H1 (cell line): ENCODE data around the gene CDK10. TPM values are rescaled to one million over a fixed set of nuclear protein-coding genes. Genes with fewer than 3 reads are reported as not detected.

ENCODE experiments used
- CTCF ChIA-PET: fragments of 300-600 bp; sonication (Branson Sonifier 250); formaldehyde crosslinking; loops from one replicate; lab custom pipeline; 2021; ENCODE audit not compliant: partially characterized antibody; lab: Charles Lee
- POLR2A ChIA-PET: fragments of 300-600 bp; sonication (Branson Sonifier 250); formaldehyde crosslinking; loops from one replicate; lab custom pipeline; 2021; ENCODE audit warnings: inconsistent platforms; ENCODE audit not compliant: partially characterized antibody; lab: Charles Lee
- DNase-seq, 2 experiments: peaks; one replicate each; pipeline versions ENCODE4 v3.0.0 to v3.0.0-alpha.2; 2010 to 2022; ENCODE audit warnings: low spot score in 2 of 2, low read depth in 1 of 2, mixed read lengths in 1 of 2
- FAIRE-seq: peaks from 2 replicates; lab custom pipeline; 2011; peaks lifted over from hg19 to GRCh38; lab: Jason Lieb, UNC
- H2AFZ ChIP-seq: 2 replicates; pipeline ENCODE4 v1.8.1; 2012; ENCODE audit warnings: low read length, inconsistent platforms
- H2AK5ac ChIP-seq: 2 replicates; pipeline ENCODE4 v1.6.1; 2013; ENCODE audit warnings: low read depth, low read length
- H2BK120ac ChIP-seq: replicated peaks from 2 replicates; pipeline ENCODE3; 2013; ENCODE audit warnings: low read depth, low read length, inconsistent platforms
- H2BK12ac ChIP-seq: 2 replicates; pipeline ENCODE4 v1.6.1; 2013; ENCODE audit warnings: low read depth, low read length
- H2BK15ac ChIP-seq: 2 replicates; pipeline ENCODE4 v1.6.1; 2013; ENCODE audit warnings: low read length
- H2BK20ac ChIP-seq: 2 replicates; pipeline ENCODE4 v1.6.1; 2013; ENCODE audit warnings: low read length
- H2BK5ac ChIP-seq: 2 replicates; pipeline ENCODE4 v1.6.1; 2013; ENCODE audit warnings: low read depth, low read length
- H3K14ac ChIP-seq: 2 replicates; pipeline ENCODE4 v1.6.1; 2013; ENCODE audit warnings: inconsistent platforms; ENCODE audit not compliant: insufficient read length
- H3K18ac ChIP-seq: 2 replicates; pipeline ENCODE4 v1.6.1; 2013; ENCODE audit warnings: low read length; ENCODE audit errors: extremely low read depth
- H3K23ac ChIP-seq: 2 replicates; pipeline ENCODE4 v1.6.1; 2013; ENCODE audit warnings: inconsistent platforms; ENCODE audit not compliant: insufficient read length
- H3K23me2 ChIP-seq: 2 replicates; pipeline ENCODE4 v1.6.1; 2013; ENCODE audit warnings: low read depth, low read length
- H3K27ac ChIP-seq: 2 replicates; pipeline ENCODE4 v1.6.1; 2011; ENCODE audit warnings: low read depth, low read length, inconsistent platforms
- H3K27me3 ChIP-seq, 4 experiments: replicated peaks in 1 of 4; 1 replicate in 1 of 4; 2 replicates in 3 of 4; pipeline versions ENCODE4 v1.6.1 to v1.8.1; 2011 to 2013; ENCODE audit warnings: low read length in 3 of 4, mild to moderate bottlenecking in 3 of 4, inconsistent platforms in 2 of 4, mixed read lengths in 2 of 4, moderate library complexity in 1 of 4; ENCODE audit not compliant: control insufficient read depth in 3 of 4, insufficient read depth in 3 of 4; ENCODE audit errors: extremely low read depth in 1 of 4
- H3K36me3 ChIP-seq, 4 experiments: 2 replicates each; pipeline versions ENCODE4 v1.6.1 to v1.8.1; 2011 to 2013; ENCODE audit warnings: mild to moderate bottlenecking in 4 of 4, low read length in 3 of 4, moderate library complexity in 2 of 4, control low read depth in 1 of 4, inconsistent platforms in 1 of 4; ENCODE audit not compliant: insufficient read depth in 4 of 4, control insufficient read depth in 2 of 4
- H3K4ac ChIP-seq: replicated peaks from 2 replicates; pipeline ENCODE3; 2013; ENCODE audit warnings: low read length, low read depth, mixed read lengths, inconsistent platforms; ENCODE audit not compliant: insufficient read length
- H3K4me1 ChIP-seq, 4 experiments: replicated peaks in 1 of 4; 1 replicate in 1 of 4; 2 replicates in 3 of 4; pipeline versions ENCODE4 v1.6.1 to v1.8.1; 2011 to 2013; ENCODE audit warnings: low read length in 3 of 4, inconsistent platforms in 2 of 4, mixed read lengths in 1 of 4; ENCODE audit not compliant: insufficient read depth in 4 of 4, control insufficient read depth in 3 of 4
- H3K4me2 ChIP-seq, 2 experiments: 2 replicates each; pipeline versions ENCODE4 v1.6.1 to v1.8.1; 2011 to 2013; ENCODE audit warnings: low read depth in 2 of 2, low read length in 2 of 2, control low read depth in 1 of 2, inconsistent platforms in 1 of 2, mild to moderate bottlenecking in 1 of 2; ENCODE audit not compliant: insufficient read depth in 1 of 2
- H3K4me3 ChIP-seq, 4 experiments: fragments of 200-600, 300-600 bp in 1 of 4; sonication (generic), shearing (Covaris generic), sonication (Bioruptor Twin) in 1 of 4; 2 replicates each; pipeline versions ENCODE4 v1.5.1 to v1.8.1; 2011 to 2016; ENCODE audit warnings: low read length in 4 of 4, low read depth in 3 of 4, control low read depth in 2 of 4, inconsistent platforms in 2 of 4, mild to moderate bottlenecking in 2 of 4, mixed read lengths in 1 of 4, moderate library complexity in 1 of 4; ENCODE audit not compliant: insufficient read depth in 2 of 4; ENCODE audit errors: extremely low read depth in 1 of 4
- H3K56ac ChIP-seq: replicated peaks from 2 replicates; pipeline ENCODE3; 2013; ENCODE audit warnings: low read depth, mild to moderate bottlenecking, mixed read lengths, low read length, inconsistent platforms; ENCODE audit not compliant: insufficient read length
- H3K79me1 ChIP-seq: 2 replicates; pipeline ENCODE4 v1.6.1; 2013; ENCODE audit warnings: low read depth, low read length, control low read depth
- H3K79me2 ChIP-seq, 2 experiments: 2 replicates each; pipeline versions ENCODE4 v1.6.1 to v1.8.1; 2012 to 2013; ENCODE audit warnings: low read length in 2 of 2, mild to moderate bottlenecking in 2 of 2, inconsistent platforms in 1 of 2; ENCODE audit not compliant: insufficient read depth in 2 of 2, control insufficient read depth in 1 of 2
- H3K9ac ChIP-seq, 4 experiments: replicated peaks in 1 of 4; 1 replicate in 1 of 4; 2 replicates in 3 of 4; pipeline versions ENCODE4 v1.6.1 to v1.8.1; 2011 to 2013; ENCODE audit warnings: low read depth in 3 of 4, low read length in 3 of 4, control low read depth in 2 of 4, mild to moderate bottlenecking in 2 of 4, moderate library complexity in 2 of 4, inconsistent platforms in 1 of 4; ENCODE audit errors: extremely low read depth in 1 of 4
- H3K9me3 ChIP-seq, 2 experiments: 2 replicates each; pipeline versions ENCODE4 v1.6.1 to v1.8.1; 2012 to 2013; ENCODE audit warnings: mild to moderate bottlenecking in 2 of 2, moderate library complexity in 2 of 2, control low read depth in 1 of 2, inconsistent platforms in 1 of 2, low read depth in 1 of 2, low read length in 1 of 2, mixed read lengths in 1 of 2; ENCODE audit not compliant: insufficient read depth in 2 of 2
- H4K20me1 ChIP-seq, 2 experiments: replicated peaks in 1 of 2; 2 replicates each; pipeline versions ENCODE3 to v1.8.1; 2011 to 2013; ENCODE audit warnings: inconsistent platforms in 2 of 2, low read length in 2 of 2, mild to moderate bottlenecking in 1 of 2; ENCODE audit not compliant: insufficient read depth in 2 of 2, control insufficient read depth in 1 of 2
- H4K5ac ChIP-seq: 2 replicates; pipeline ENCODE4 v1.6.1; 2013; ENCODE audit warnings: low read length, low read depth, mixed read lengths, inconsistent platforms; ENCODE audit not compliant: insufficient read length
- H4K8ac ChIP-seq: 2 replicates; pipeline ENCODE4 v1.8.0; 2013; ENCODE audit warnings: mild to moderate bottlenecking, moderate library complexity, low read length, inconsistent platforms; ENCODE audit not compliant: insufficient read depth; ENCODE audit errors: extremely low read depth
- H4K91ac ChIP-seq: replicated peaks from 2 replicates; pipeline ENCODE3; 2013; ENCODE audit warnings: low read length, mixed read lengths, inconsistent platforms; ENCODE audit not compliant: insufficient read length
- ASH2L ChIP-seq: fragments of 200-600, 300-600 bp; sonication (generic); IDR thresholded peaks from one replicate; pipeline ENCODE4 v1.7.1; 2017; ENCODE audit warnings: low read length
- BCL11A ChIP-seq, 2 experiments: IDR thresholded peaks; one replicate each; pipeline ENCODE4 v1.6.1; 2011; ENCODE audit warnings: low read depth in 2 of 2, low read length in 2 of 2, mild to moderate bottlenecking in 2 of 2
- CTBP2 ChIP-seq: IDR thresholded peaks from 2 replicates; pipeline ENCODE4 v1.7.0; 2011; ENCODE audit warnings: borderline replicate concordance, mild to moderate bottlenecking, moderate library complexity, mixed read lengths, low read length; ENCODE audit not compliant: insufficient read depth, insufficient read length
- POLR2A ChIP-seq, 2 experiments: IDR thresholded peaks; 1 replicate in 1 of 2; 2 replicates in 1 of 2; pipeline ENCODE4 v1.6.1; 2011; ENCODE audit warnings: low read depth in 2 of 2, low read length in 2 of 2, mild to moderate bottlenecking in 2 of 2; ENCODE audit errors: control extremely low read depth in 1 of 2
- POU5F1 ChIP-seq: IDR thresholded peaks from 2 replicates; pipeline ENCODE4 v1.6.1; 2011; ENCODE audit warnings: low read depth, mild to moderate bottlenecking, low read length, moderate library complexity
- SP1 ChIP-seq: IDR thresholded peaks from 2 replicates; pipeline ENCODE4 v1.6.1; 2011; ENCODE audit warnings: low read depth, low read length
- SP4 ChIP-seq: IDR thresholded peaks from 2 replicates; pipeline ENCODE4 v1.6.1; 2012; ENCODE audit warnings: low read length, inconsistent platforms
- TCF12 ChIP-seq: IDR thresholded peaks from 2 replicates; pipeline ENCODE4 v1.6.1; 2011; ENCODE audit warnings: low read depth, mild to moderate bottlenecking, low read length
- WGBS, 2 experiments: shearing (Covaris generic) in 1 of 2; methylation state at CpG; one replicate each; pipeline versions ENCODE4 v1.1.6 to v1.1.7; 2013 to 2015; ENCODE audit warnings: low lambda C conversion rate in 2 of 2, mixed read lengths in 2 of 2, inconsistent platforms in 1 of 2, low coverage in 1 of 2, missing lambda C conversion rate in 1 of 2; ENCODE audit not compliant: insufficient replicate concordance in 2 of 2, insufficient coverage in 1 of 2, insufficient read length in 1 of 2; ENCODE audit errors: extremely low coverage in 1 of 2, missing lambda C conversion rate in 1 of 2; 5-methylcytosine and 5-hydroxymethylcytosine counted together
- polyA plus RNA-seq, 7 experiments: library from polyadenylated mRNA; depleted of rRNA in 3 of 7; stranded (reverse) in 5 of 7; unstranded in 2 of 7; fragments of >200 nt in 5 of 7; fragments of 200-250 nt in 2 of 7; gene quantifications; 1 replicate in 5 of 7; 2 replicates in 1 of 7; 4 replicates in 1 of 7; pipeline versions ENCODE4 v1.2.1 to v1.2.3, GENCODE V29; 2011 to 2013; ENCODE audit warnings: missing spikeins in 2 of 7, mixed read lengths in 2 of 7
- total RNA-seq: library from RNA; stranded (reverse); fragmentation: NEBNext Ultra II Directional; extraction: Animal tissue kit (Norgen Biotek cat#: 25700); gene quantifications from 2 replicates; pipeline ENCODE4 v1.2.1, GENCODE V29; 2021

The CDK10 gene
- total and polyA plus RNA-seq, 2 of the 8 experiments (the other 6 are each of a cell fraction or from before 2014, with no cell fraction given): 49.5 to 83.9 TPM

DNA sequence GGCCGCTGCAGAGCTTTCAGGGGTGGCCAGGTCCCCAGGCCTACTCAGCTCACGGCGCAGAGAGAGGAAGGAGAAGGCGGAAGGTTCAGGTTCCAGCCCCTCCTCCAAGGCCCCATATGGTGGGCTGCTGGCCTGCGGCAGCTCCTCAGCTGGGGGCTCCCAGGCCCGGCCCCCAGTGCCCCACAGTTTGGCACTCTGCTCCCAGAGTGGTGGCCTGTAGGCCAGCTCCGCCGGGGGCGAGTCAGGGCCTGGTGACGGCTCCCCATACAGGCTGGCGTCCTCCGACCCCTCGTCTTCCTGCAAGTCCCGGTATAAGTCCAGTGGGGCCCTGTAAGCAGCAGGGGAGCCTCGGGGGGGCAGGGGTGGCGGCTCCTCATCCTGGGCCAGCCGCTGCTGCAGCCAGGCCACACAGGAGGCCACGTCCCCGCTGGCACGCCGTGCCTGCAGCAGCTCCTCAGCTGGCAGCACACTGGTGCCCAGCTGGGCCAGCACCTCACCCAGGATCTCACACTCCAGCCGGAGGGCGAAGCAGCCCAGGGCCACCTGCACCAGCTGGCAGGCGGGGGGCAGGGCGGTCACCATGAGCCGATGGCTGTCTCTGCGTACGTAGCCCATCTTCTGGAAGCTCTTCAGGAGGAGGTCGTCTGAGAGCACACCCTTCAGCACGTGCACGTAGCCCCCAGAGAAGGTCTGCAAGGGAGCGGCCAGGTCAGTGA lies 11.3 kb downstream of the CDK10 start:
- Histone ChIP-seq H4K20me1 (peaks cover 0 to 22% of the 10 kb centered on the region in 2 experiments), H3K4me2 (no peak overlapping the region), H3K23me2 (peaks cover 13% of the 10 kb centered on the region; the same call in 1 of the 2 replicates), H3K9ac (no peak overlapping the region), H2AK5ac (no peak overlapping the region), H3K27ac (no peak overlapping the region), H3K4ac (no peak overlapping the region), H4K91ac (no peak overlapping the region), H3K36me3 (peaks cover 3 to 24% (median 8%) of the 10 kb centered on the region in 4 experiments; a peak in 6 of 8 replicates), H3K23ac (no peak overlapping the region), H2AFZ (no peak overlapping the region), H3K56ac (no peak overlapping the region), H3K14ac (no peak overlapping the region), H2BK5ac (no peak overlapping the region), H3K9me3 (no peaks in the 10 kb centered on the region), H3K27me3 (no peaks in the 10 kb centered on the region), H3K4me1 (peaks cover 0 to 11% (median 5%) of the 10 kb centered on the region in 4 experiments; a peak in 5 of 7 replicates), H4K8ac (no peak overlapping the region), H3K4me3 (no peak overlapping the region), H3K18ac (no peak overlapping the region), H2BK12ac (no peak overlapping the region), H2BK120ac (no peak overlapping the region), H3K79me1 (no peaks in the 10 kb centered on the region), H2BK20ac (no peak overlapping the region), H4K5ac (no peak overlapping the region), H3K79me2 (no peaks in the 10 kb centered on the region), H2BK15ac (no peak overlapping the region)
- ChIA-PET POLR2A (interaction anchor here (0.6 to 6.6 kb wide), 13 partner anchors 9 to 988 kb away, joined by 3 to 59 read pairs (median 4); partner anchors contain the start of genes CDK10, CPNE7 and VPS9D1), CTCF (interaction anchor here (0.6 to 3.7 kb wide), 10 partner anchors 8 to 225 kb away, joined by 3 to 16 read pairs (median 4); partner anchors contain the start of gene VPS9D1)
- no peak for FAIRE-seq
- no peak for TF ChIP-seq TCF12
- no peak for TF ChIP-seq SP1
- TF ChIP-seq CTBP2: no peak
- no peak for TF ChIP-seq SP4
- TF ChIP-seq POLR2A (IDR thresholded peaks at IDR 0.05; ENCODE audit: control extremely low read depth in 1 of 2, low read depth in 2 of 2, low read length in 2 of 2): no peak
- no peak for TF ChIP-seq BCL11A (IDR thresholded peaks at IDR 0.05; ENCODE audit: low read depth in 2 of 2, low read length in 2 of 2)
- no peak for TF ChIP-seq ASH2L
- TF ChIP-seq POU5F1: no peak
- no peak for DNase-seq
- whole genome bisulfite sequencing, 2 experiments: 94% methylated on average over 30 of the region's 32 CpGs; no CpG with 5 or more reads in 1 of the 2 experiments
